HepG2 (cell line): ENCODE results near the gene TMCC1. TPM values are rescaled to one million over a fixed set of nuclear protein-coding genes. Genes with fewer than 3 reads are reported as not detected.

ENCODE experiments used
- ARID3A ChIP-seq: IDR thresholded peaks from 2 replicates; pipeline ENCODE4 v1.6.1; 2012; ENCODE audit warnings: low read depth, low read length, improper control_type of control experiment
- DDIT3 ChIP-seq: sonication (generic); formaldehyde crosslinking; IDR thresholded peaks from 2 replicates; pipeline ENCODE4 v1.4.0; 2020; ENCODE audit warnings: mild to moderate bottlenecking, missing genetic modification reagents
- FOXC1 ChIP-seq: sonication (generic); formaldehyde crosslinking; IDR thresholded peaks from 2 replicates; pipeline ENCODE4 v1.8.0; 2022; ENCODE audit warnings: mild to moderate bottlenecking, missing genetic modification reagents, borderline replicate concordance
- FUBP1 ChIP-seq: sonication (generic); formaldehyde crosslinking; IDR thresholded peaks from 2 replicates; pipeline ENCODE4 v1.5.1; 2020; ENCODE audit warnings: missing genetic modification reagents, mild to moderate bottlenecking, borderline replicate concordance
- HNRNPH1 ChIP-seq: fragments of 200-400 bp; formaldehyde crosslinking; optimal IDR thresholded peaks from 2 replicates; pipeline ENCODE3; 2017; ENCODE audit warnings: mild to moderate bottlenecking, low read depth, low read length
- MAFF ChIP-seq: IDR thresholded peaks from 2 replicates; pipeline ENCODE4 v1.6.1; 2011; ENCODE audit warnings: low read depth, low read length, improper control_type of control experiment
- MTA1 ChIP-seq: sonication (generic); formaldehyde crosslinking; IDR thresholded peaks from 2 replicates; pipeline ENCODE4 v1.4.0; 2020; ENCODE audit warnings: missing genetic modification reagents, mild to moderate bottlenecking, borderline replicate concordance
- PATZ1 ChIP-seq: sonication (generic); formaldehyde crosslinking; IDR thresholded peaks from 2 replicates; pipeline ENCODE4 v1.4.0; 2020; ENCODE audit warnings: missing genetic modification reagents
- PLRG1 ChIP-seq: fragments of 450-650 bp; conservative IDR thresholded peaks from 2 replicates; pipeline ENCODE4 v1.6.1; 2016
- RFX1 ChIP-seq: fragments of 450-650 bp; IDR thresholded peaks from 2 replicates; pipeline ENCODE4 v1.6.1; 2017
- RFXAP ChIP-seq: sonication (generic); formaldehyde crosslinking; IDR thresholded peaks from 2 replicates; pipeline ENCODE4 v1.4.0; 2020; ENCODE audit warnings: missing genetic modification reagents, borderline replicate concordance
- SAFB2 ChIP-seq: sonication (generic); formaldehyde crosslinking; IDR thresholded peaks from 2 replicates; pipeline ENCODE4 v1.5.1; 2020; ENCODE audit warnings: missing genetic modification reagents, low read depth, mild to moderate bottlenecking, borderline replicate concordance
- SAP130 ChIP-seq: IDR thresholded peaks from 2 replicates; pipeline ENCODE4 v1.6.1; 2016; ENCODE audit warnings: low read depth
- SMAD1 ChIP-seq: sonication (generic); formaldehyde crosslinking; IDR thresholded peaks from 2 replicates; pipeline ENCODE4 v1.4.0; 2020; ENCODE audit warnings: missing genetic modification reagents, low read depth, mild to moderate bottlenecking, borderline replicate concordance
- THAP9 ChIP-seq: sonication (generic); formaldehyde crosslinking; IDR thresholded peaks from 2 replicates; pipeline ENCODE4; 2020; ENCODE audit warnings: missing genetic modification reagents, mild to moderate bottlenecking, borderline replicate concordance
- ZMAT3 ChIP-seq: sonication (generic); formaldehyde crosslinking; conservative IDR thresholded peaks from 2 replicates; pipeline ENCODE4 v1.7.0; 2021; ENCODE audit warnings: missing genetic modification reagents
- ZNF382 ChIP-seq: sonication (generic); formaldehyde crosslinking; IDR thresholded peaks from 2 replicates; pipeline ENCODE4 v1.5.0; 2020; ENCODE audit warnings: missing genetic modification reagents, mild to moderate bottlenecking, borderline replicate concordance
- ZNF549 ChIP-seq: sonication (generic); formaldehyde crosslinking; IDR thresholded peaks from 2 replicates; pipeline ENCODE4 v1.5.0; 2020; ENCODE audit warnings: missing genetic modification reagents
- ZNF788 ChIP-seq: sonication (generic); formaldehyde crosslinking; IDR thresholded peaks from 2 replicates; pipeline ENCODE4 v1.5.0; 2020; ENCODE audit warnings: mild to moderate bottlenecking, missing genetic modification reagents, borderline replicate concordance
- ZSCAN9 ChIP-seq: IDR thresholded peaks from 2 replicates; pipeline ENCODE4 v1.6.1; 2016; ENCODE audit warnings: borderline replicate concordance
- ZZZ3 ChIP-seq: sonication (generic); formaldehyde crosslinking; IDR thresholded peaks from 2 replicates; pipeline ENCODE4 v1.4.0; 2020; ENCODE audit warnings: missing genetic modification reagents, mild to moderate bottlenecking, borderline replicate concordance
- polyA plus RNA-seq, 8 experiments: library from polyadenylated mRNA; depleted of rRNA in 3 of 8; stranded (reverse) in 7 of 8; unstranded in 1 of 8; fragments of >200 nt; fragmentation: Illumina TruSeq in 4 of 8; extraction: Trizol in 4 of 8; gene quantifications; 2 replicates each; pipeline versions ENCODE4 v1.2.1 to v1.2.3, GENCODE V29; 2011 to 2016; ENCODE audit warnings: low read depth in 4 of 8, missing spikeins in 1 of 8, mixed read lengths in 1 of 8; ENCODE audit not compliant: insufficient read depth in 1 of 8
- total RNA-seq, 5 experiments: library from RNA; depleted of rRNA; stranded (reverse); fragments of >200 nt; fragmentation: Illumina TruSeq; extraction: Trizol; gene quantifications; 2 replicates each; pipeline ENCODE4 v1.2.3, GENCODE V29; 2016; ENCODE audit warnings: low read depth in 1 of 5

TMCC1 gene
- total and polyA plus RNA-seq, 2 of the 13 experiments (the other 11 are each of a cell fraction or from before 2014, with no cell fraction given), result 12.1 to 264 TPM

GRCh38 chr3:129606636-129607390, 286.7 kb downstream of the TMCC1 start, which contains the start of gene PLXND1 (continued):
- TF ChIP-seq FUBP1 (CRISPR knock-in tag), result no peak
- no peak for TF ChIP-seq THAP9 (CRISPR knock-in tag)
- no peak for TF ChIP-seq ZZZ3 (CRISPR knock-in tag)
- TF ChIP-seq DDIT3 (CRISPR knock-in tag), result no peak
- no peak for TF ChIP-seq ARID3A
- TF ChIP-seq MTA1, result no peak; the same call in 1 of the 2 replicates
- TF ChIP-seq SAP130 (CRISPR knock-in tag), result peak; percentile 49; the same call in 1 of the 2 replicates
- 0 out of 2 replicates have a peak, but pooled peaks have one; percentile 41 for TF ChIP-seq RFXAP (CRISPR knock-in tag)
- no peak for TF ChIP-seq ZNF549
- no peak for TF ChIP-seq ZNF382 (CRISPR knock-in tag)
- TF ChIP-seq PATZ1 (CRISPR knock-in tag), result peak; percentile 57; the same call in 1 of the 2 replicates
- TF ChIP-seq ZNF788, result peak; percentile 50; the same call in 1 of the 2 replicates
- TF ChIP-seq PLRG1, result no peak
- TF ChIP-seq RFX1, result no peak
- TF ChIP-seq ZSCAN9, result no peak
- TF ChIP-seq ZMAT3, result no peak
- TF ChIP-seq MAFF, result no peak
- 0 out of 2 replicates have a peak, but pooled peaks have one; percentile 56 for TF ChIP-seq FOXC1 (CRISPR knock-in tag)
- TF ChIP-seq SAFB2 (CRISPR knock-in tag), result no peak
- no peak for TF ChIP-seq HNRNPH1
- TF ChIP-seq SMAD1 (CRISPR knock-in tag), result no peak
